ENCODE data around the gene IL27RA.

IL27RA gene

DNA sequence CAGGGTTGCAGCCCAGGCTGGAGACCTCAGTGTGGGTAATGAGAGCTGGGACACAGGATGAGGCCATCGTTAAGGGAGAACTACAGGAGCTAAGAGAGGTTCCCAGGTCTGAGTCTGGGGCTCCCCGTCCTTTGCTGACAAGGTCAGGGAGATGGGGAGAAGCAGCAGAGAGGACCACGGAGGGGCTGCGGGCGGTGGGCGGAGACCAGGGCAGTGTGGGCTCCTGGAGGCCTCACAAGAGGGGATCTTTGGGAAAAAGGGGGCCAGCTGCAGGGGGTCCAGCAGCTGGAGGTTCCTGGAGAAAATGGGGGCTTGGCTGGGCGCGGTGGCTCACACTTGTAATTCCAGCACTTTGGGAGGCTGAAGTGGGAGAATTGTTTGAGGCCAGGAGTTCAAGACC lies 41.5 kb upstream of the IL27RA start:
- no peaks in the 10 kb centered on the region for H3K27me3 Mint-ChIP-seq (ENCODE audit: low read depth)
- H3K27ac Mint-ChIP-seq, result peak overlapping the region; percentile 42 to 79 (median 48)
- no peaks in the 10 kb centered on the region for H3K9me3 Mint-ChIP-seq
- H3K4me3 Mint-ChIP-seq, result no peak overlapping the region
- no peak for TF ChIP-seq CTCF (IDR thresholded peaks at IDR 0.05; ENCODE audit: unreplicated experiment in 3 of 3)
- peaks cover 22% of the 10 kb centered on the region for H3K4me1 Mint-ChIP-seq
- peaks cover 20% of the 10 kb centered on the region for H3K36me3 Mint-ChIP-seq (ENCODE audit: low read depth)

DNA sequence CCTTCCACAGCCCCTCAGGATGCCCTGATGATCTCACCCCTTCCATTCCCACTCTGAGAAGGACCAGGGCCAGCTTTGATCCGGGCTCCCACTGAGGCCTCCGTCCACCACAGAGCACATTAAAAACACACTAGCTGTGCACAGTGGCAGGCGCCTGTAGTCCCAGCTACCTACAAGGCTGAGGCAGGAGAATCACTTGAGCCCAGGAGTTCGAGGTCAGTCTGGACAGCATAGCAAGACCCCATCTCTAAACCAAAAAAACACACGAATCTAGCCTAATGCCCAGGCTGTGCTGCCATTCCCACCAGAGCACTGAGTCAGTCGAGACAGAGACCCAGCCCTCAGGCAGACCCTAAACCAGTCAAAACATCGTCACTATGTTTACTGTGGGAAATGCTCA lies 39.5 kb upstream of the IL27RA start:
- no peak for TF ChIP-seq CTCF (IDR thresholded peaks at IDR 0.05; ENCODE audit: unreplicated experiment in 3 of 3)
- H3K9me3 Mint-ChIP-seq, result no peaks in the 10 kb centered on the region
- no peak overlapping the region for H3K4me3 Mint-ChIP-seq
- no peak overlapping the region for H3K27ac Mint-ChIP-seq
- H3K27me3 Mint-ChIP-seq (ENCODE audit: low read depth), result no peaks in the 10 kb centered on the region
- H3K4me1 Mint-ChIP-seq, result peaks cover 13% of the 10 kb centered on the region
- H3K36me3 Mint-ChIP-seq (ENCODE audit: low read depth), result peaks cover 20% of the 10 kb centered on the region

- Mint-ChIP-seq H3K27me3 (ENCODE audit: low read depth) (no peaks in the 10 kb centered on the region), H3K4me3 (no peak overlapping the region), H3K4me1 (peaks cover 8% of the 10 kb centered on the region), H3K9me3 (peaks cover 2% of the 10 kb centered on the region), H3K36me3 (ENCODE audit: low read depth) (peaks cover 30% of the 10 kb centered on the region), H3K27ac (peak overlapping the region in 1 of 3 experiments; percentile 61)
- no peak for TF ChIP-seq CTCF (IDR thresholded peaks at IDR 0.05; ENCODE audit: unreplicated experiment in 3 of 3)
Observed at GRCh38 chr19:13993590-13994300, 37.8 kb upstream of the IL27RA start.

- no peak for TF ChIP-seq CTCF (IDR thresholded peaks at IDR 0.05; ENCODE audit: unreplicated experiment in 3 of 3)
- H3K36me3 Mint-ChIP-seq (ENCODE audit: low read depth), result peaks cover 29% of the 10 kb centered on the region
- H3K9me3 Mint-ChIP-seq, result peaks cover 5% of the 10 kb centered on the region
- H3K4me1 Mint-ChIP-seq, result no peaks in the 10 kb centered on the region
- no peak overlapping the region for H3K4me3 Mint-ChIP-seq
- no peaks in the 10 kb centered on the region for H3K27me3 Mint-ChIP-seq (ENCODE audit: low read depth)
- H3K27ac Mint-ChIP-seq, result no peak overlapping the region
Observed at GRCh38 chr19:13995017-13995728, 36.4 kb upstream of the IL27RA start.

- no peak for TF ChIP-seq CTCF (IDR thresholded peaks at IDR 0.05; ENCODE audit: unreplicated experiment in 3 of 3)
- H3K9me3 Mint-ChIP-seq, result peaks cover 7% of the 10 kb centered on the region
- H3K36me3 Mint-ChIP-seq (ENCODE audit: low read depth), result peaks cover 32% of the 10 kb centered on the region
- H3K4me1 Mint-ChIP-seq, result peaks cover 3% of the 10 kb centered on the region
- no peaks in the 10 kb centered on the region for H3K27me3 Mint-ChIP-seq (ENCODE audit: low read depth)
- no peak overlapping the region for H3K4me3 Mint-ChIP-seq
- no peak overlapping the region for H3K27ac Mint-ChIP-seq
Observed at GRCh38 chr19:13995878-13996765, 35.4 kb upstream of the IL27RA start.

Measured in nephron (organoid).